Stomach (tissue), 9 donors: ENCODE measurements around the gene SF3B6. TPM values are rescaled to one million over a fixed set of nuclear protein-coding genes. Genes with fewer than 3 reads are reported as not detected.
"Not testable (repeated sequence)": the region's sequence is repeated elsewhere in the genome, so short reads cannot be mapped to it uniquely, and the experiment has no call there.

ENCODE experiments used
- DNase-seq, 2 donors: peaks; one replicate each; pipeline versions ENCODE4 v3.0.0 to v3.0.0-alpha.2; 2013 to 2019
- H3K27ac ChIP-seq, 5 donors: fragments of 200-600 bp in 4 of 5; sonication (generic) in 4 of 5; one replicate each; pipeline ENCODE4 v1.5.1; 2013 to 2019; ENCODE audit warnings: mild to moderate bottlenecking in 1 of 5, moderate library complexity in 1 of 5
- H3K27me3 ChIP-seq, 3 donors: fragments of 200-600 bp; sonication (generic); one replicate each; pipeline ENCODE4 v1.5.1; 2017 to 2019; ENCODE audit warnings: mixed run types in 1 of 3
- H3K36me3 ChIP-seq, 4 donors: fragments of 200-600 bp; sonication (generic); 1 replicate in 3 of 4; 2 replicates in 1 of 4; pipeline ENCODE4 v1.5.1; 2016 to 2019
- H3K4me1 ChIP-seq, 4 donors: fragments of 200-600 bp; sonication (generic); one replicate each; pipeline ENCODE4 v1.5.1; 2016 to 2019
- H3K4me3 ChIP-seq, 4 donors: fragments of 200-600 bp; sonication (generic) in 3 of 4; one replicate each; pipeline ENCODE4 v1.5.1; 2016 to 2019; ENCODE audit warnings: mild to moderate bottlenecking in 1 of 4
- H3K9me3 ChIP-seq, 4 donors: fragments of 200-600 bp; sonication (generic); one replicate each; pipeline ENCODE4 v1.5.1; 2016 to 2019
- EP300 ChIP-seq: sonication (generic); formaldehyde crosslinking; IDR thresholded peaks from one replicate; pipeline ENCODE4 v1.6.1; 2017; ENCODE audit warnings: antibody characterized with exemption
- POLR2A ChIP-seq, 4 donors: fragments of 450-650 bp; IDR thresholded peaks; one replicate each; pipeline ENCODE4 v1.6.1; 2016; ENCODE audit warnings: antibody characterized with exemption in 4 of 4, control low read depth in 2 of 4, mild to moderate bottlenecking in 1 of 4, moderate library complexity in 1 of 4
- POLR2AphosphoS5 ChIP-seq, 3 donors: sonication (generic); formaldehyde crosslinking; IDR thresholded peaks; one replicate each; pipeline ENCODE4 v1.6.1; 2016; ENCODE audit warnings: antibody characterized with exemption in 3 of 3
- WGBS, 5 donors: extraction: QIAGEN DNeasy Blood & Tissue Kit in 3 of 5; methylation state at CpG; one replicate each; pipeline versions ENCODE4 v1.1.5 to v1.1.7; 2013 to 2018; 5-methylcytosine and 5-hydroxymethylcytosine counted together
- intact Hi-C: fragments of 100-400 bp; cut with DNase I; formaldehyde crosslinking; loops from one replicate; pipeline ENCODE4 v1.15.1; 2023; ENCODE audit warnings: low total_unique reads
- polyA plus RNA-seq, 3 donors: library from polyadenylated mRNA; stranded (reverse); fragments of 200-250 nt; gene quantifications; one replicate each; pipeline ENCODE4 v1.2.3, GENCODE V29; 2013
- total RNA-seq, 5 donors: library from RNA; depleted of rRNA; stranded (reverse); fragments of >200 nt; gene quantifications; one replicate each; pipeline versions ENCODE4 v1.1.0 to v1.2.3, GENCODE V29; 2014 to 2016
- TF ChIP-seq, protein P1 (sequence below), 7 experiments: fragments of 450-650 bp in 4 of 7; fragments of 200-600 bp in 3 of 7; sonication (generic) in 3 of 7; IDR thresholded peaks; one replicate each; pipeline ENCODE4 v1.5.1; 2016 to 2019; ENCODE audit warnings: antibody characterized with exemption in 7 of 7, control low read depth in 2 of 7, mild to moderate bottlenecking in 1 of 7
- donor health status: healthy with polysubstance abuse.
- donor health status: Bipolar disorder and iron deficiency.
- donor health status: healthy.

Gene SF3B6
- total and polyA plus RNA-seq, 8 donors = 18.8 to 139 (median 89.2) TPM

DNA sequence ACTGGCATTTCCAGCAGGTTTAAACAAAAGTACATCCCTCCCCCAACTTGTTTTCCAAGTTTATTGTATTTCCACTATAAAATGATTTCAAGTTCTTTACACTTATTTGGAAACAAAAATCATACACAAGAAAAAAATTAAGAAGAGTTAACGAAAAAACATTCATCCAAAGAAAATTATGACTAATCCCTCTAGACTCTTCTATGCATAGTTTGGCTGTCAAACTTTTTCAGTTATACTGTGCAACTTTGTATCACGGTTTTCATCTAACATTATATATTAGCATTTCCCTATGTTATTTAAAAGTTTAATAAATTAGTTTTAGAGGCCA, 29.6 kb downstream of the SF3B6 start:
- Histone ChIP-seq H3K27ac (peak overlapping the region in 4 of 5 donors; percentile 75 to 85 (median 80)), H3K4me1 (peaks cover 20 to 52% (median 46%) of the 10 kb centered on the region in 4 donors), H3K4me3 (peak overlapping the region; percentile 61 to 87 (median 73)), H3K9me3 (peaks cover 0 to 2% (median 0%) of the 10 kb centered on the region in 4 donors), H3K27me3 (peaks cover 0 to 8% (median 3%) of the 10 kb centered on the region in 3 donors), H3K36me3 (no peaks in the 10 kb centered on the region)
- DNase-seq = no peak
- WGBS, 5 donors = 1 to 4% (median 2%) methylated on average over 2 of the region's 2 CpGs
- TF ChIP-seq, protein P1, sequence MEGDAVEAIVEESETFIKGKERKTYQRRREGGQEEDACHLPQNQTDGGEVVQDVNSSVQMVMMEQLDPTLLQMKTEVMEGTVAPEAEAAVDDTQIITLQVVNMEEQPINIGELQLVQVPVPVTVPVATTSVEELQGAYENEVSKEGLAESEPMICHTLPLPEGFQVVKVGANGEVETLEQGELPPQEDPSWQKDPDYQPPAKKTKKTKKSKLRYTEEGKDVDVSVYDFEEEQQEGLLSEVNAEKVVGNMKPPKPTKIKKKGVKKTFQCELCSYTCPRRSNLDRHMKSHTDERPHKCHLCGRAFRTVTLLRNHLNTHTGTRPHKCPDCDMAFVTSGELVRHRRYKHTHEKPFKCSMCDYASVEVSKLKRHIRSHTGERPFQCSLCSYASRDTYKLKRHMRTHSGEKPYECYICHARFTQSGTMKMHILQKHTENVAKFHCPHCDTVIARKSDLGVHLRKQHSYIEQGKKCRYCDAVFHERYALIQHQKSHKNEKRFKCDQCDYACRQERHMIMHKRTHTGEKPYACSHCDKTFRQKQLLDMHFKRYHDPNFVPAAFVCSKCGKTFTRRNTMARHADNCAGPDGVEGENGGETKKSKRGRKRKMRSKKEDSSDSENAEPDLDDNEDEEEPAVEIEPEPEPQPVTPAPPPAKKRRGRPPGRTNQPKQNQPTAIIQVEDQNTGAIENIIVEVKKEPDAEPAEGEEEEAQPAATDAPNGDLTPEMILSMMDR (IDR thresholded peaks at IDR 0.05) = no peak
- no peak for TF ChIP-seq EP300
- no peak for TF ChIP-seq POLR2AphosphoS5 (IDR thresholded peaks at IDR 0.05)
- no peak for TF ChIP-seq POLR2A (IDR thresholded peaks at IDR 0.05)
- intact Hi-C loops = no loop called here

DNA sequence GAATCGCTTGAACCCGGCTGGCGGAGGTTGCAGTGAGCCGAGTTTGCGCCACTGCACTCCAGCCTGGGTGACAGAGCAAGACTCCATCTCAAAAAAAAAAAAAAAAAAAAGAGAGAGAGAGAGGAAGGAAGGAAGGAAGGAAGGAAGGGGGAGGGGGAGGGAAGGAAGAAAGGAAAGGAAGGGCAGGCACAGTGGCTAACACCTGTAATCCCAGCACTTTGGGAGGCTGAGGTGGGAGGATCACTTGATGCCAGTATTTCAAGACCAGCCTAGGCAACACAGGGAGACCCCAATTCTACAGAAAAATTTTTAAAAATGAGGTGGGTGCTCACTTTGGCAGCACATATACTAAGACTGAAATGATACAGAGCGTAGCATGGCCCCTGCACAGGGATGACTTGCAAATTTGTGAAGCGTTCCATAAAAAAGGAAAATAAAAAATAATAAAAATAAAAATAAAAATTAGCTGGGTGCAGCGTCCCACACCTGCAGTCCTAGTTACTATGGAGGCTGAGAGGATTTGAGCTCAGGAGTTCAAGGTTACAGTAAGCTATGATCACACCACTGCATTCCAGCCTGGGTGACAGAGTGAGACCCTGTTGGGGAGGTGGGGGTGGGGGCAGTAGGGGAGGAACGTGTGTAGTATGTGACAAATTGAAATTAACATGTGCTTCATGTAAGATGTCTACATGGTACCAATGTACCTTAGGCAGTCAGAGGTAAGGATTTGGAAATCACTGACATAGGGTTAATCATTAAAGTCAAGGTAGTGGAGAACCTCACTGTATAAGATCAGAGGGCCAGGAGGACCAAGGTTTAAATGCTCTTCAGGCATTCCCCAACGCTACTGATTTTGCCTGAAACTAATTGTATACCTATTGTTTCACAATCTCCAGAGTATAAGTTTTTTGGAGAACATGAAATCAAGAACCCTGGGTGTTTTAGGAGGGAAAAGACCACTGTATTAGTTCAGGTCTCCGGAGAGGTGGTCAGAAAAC, 30.3 kb downstream of the SF3B6 start:
- no peak for DNase-seq
- no peaks in the 10 kb centered on the region for H3K36me3 ChIP-seq
- peaks cover 20 to 46% (median 39%) of the 10 kb centered on the region in 4 donors for H3K4me1 ChIP-seq
- 74 to 84% (median 80%) methylated on average over 11 of the region's 11 CpGs for WGBS, 5 donors
- intact Hi-C loops = no loop called here
- TF ChIP-seq POLR2AphosphoS5 (IDR thresholded peaks at IDR 0.05) (no peak), EP300 (no peak), POLR2A (IDR thresholded peaks at IDR 0.05) (no peak)
- TF ChIP-seq, protein P1 (IDR thresholded peaks at IDR 0.05) = no peak
- H3K27ac ChIP-seq = no peak overlapping the region
- peaks cover 0 to 2% (median 0%) of the 10 kb centered on the region in 4 donors for H3K9me3 ChIP-seq
- H3K27me3 ChIP-seq = peaks cover 0 to 8% (median 3%) of the 10 kb centered on the region in 3 donors
- H3K4me3 ChIP-seq = peak overlapping the region in 3 of 4 donors; percentile 61 to 87 (median 70)

DNA sequence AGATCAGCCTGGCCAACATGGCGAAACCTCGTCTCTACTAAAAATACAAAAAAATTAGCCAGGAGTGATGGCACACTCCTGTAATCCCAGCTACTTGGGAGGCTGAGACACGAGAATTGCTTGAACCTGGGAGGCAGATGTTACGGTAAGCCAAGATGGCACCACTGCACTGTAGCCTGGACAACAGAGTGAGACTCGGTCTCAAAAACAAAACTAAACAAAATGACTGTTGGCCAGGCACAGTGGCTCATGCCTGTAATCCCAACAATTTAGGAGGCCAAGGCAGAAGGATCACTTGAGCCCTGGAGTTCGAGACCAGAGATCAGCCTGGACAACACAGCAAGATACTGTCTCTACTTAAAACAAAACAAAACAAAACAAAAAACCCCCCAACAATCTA, 33.0 kb downstream of the SF3B6 start:
- H3K9me3 ChIP-seq, H3K27me3 ChIP-seq, intact Hi-C loops, H3K27ac ChIP-seq, H3K4me3 ChIP-seq, DNase-seq: not testable (repeated sequence)
- WGBS, 5 donors = 94 to 98% (median 95%) methylated on average over 6 of the region's 6 CpGs
- Histone ChIP-seq H3K4me1 (peaks cover 8 to 28% (median 17%) of the 10 kb centered on the region in 4 donors), H3K36me3 (peaks cover 7 to 15% (median 14%) of the 10 kb centered on the region in 4 donors)

DNA sequence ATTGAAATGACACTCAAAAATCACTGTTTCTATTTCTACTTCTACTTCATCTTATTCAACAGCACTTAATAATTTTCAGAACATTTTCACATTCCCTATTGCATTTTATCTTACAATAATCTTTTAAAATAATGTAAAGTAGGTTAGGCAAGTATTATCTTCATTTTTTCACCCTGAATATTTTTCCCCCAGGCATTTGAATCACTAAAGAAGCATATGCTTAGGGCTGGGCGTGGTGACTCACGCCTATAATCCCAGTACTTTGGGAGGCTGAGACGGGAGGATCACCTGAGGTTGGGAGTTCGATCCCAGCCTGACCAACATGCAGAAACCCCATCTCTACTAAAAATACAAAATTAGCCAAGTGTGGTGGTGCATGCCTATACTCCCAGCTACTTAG, 35.6 kb downstream of the SF3B6 start:
- 84 to 96% (median 95%) methylated on average over 4 of the region's 4 CpGs for WGBS, 5 donors
- intact Hi-C loops = no loop called here
- H3K4me3 ChIP-seq = no peak overlapping the region
- H3K9me3 ChIP-seq = no peaks in the 10 kb centered on the region
- no peak for TF ChIP-seq POLR2A (IDR thresholded peaks at IDR 0.05)
- TF ChIP-seq, protein P1 (IDR thresholded peaks at IDR 0.05) = no peak
- TF ChIP-seq EP300 = no peak
- TF ChIP-seq POLR2AphosphoS5 (IDR thresholded peaks at IDR 0.05) = no peak
- H3K27me3 ChIP-seq = no peaks in the 10 kb centered on the region
- H3K36me3 ChIP-seq = peaks cover 19 to 35% (median 30%) of the 10 kb centered on the region in 4 donors
- H3K4me1 ChIP-seq = peaks cover 0 to 12% (median 4%) of the 10 kb centered on the region in 4 donors
- no peak overlapping the region for H3K27ac ChIP-seq
- no peak for DNase-seq
